Measurements from ENCODE around the gene ABCC5.

GRCh38 chr3:183953471-183954070, 64.1 kb downstream of the ABCC5 start:
- TF ChIP-seq CTCF (IDR thresholded peaks at IDR 0.05; ENCODE audit: insufficient read depth, low read length, poor library complexity, severe bottlenecking) (no peak), EZH2phosphoT487 (conservative IDR thresholded peaks at IDR 0.05; ENCODE audit: low read length) (no peak)
